H9 (cell line): Measurements from ENCODE around the gene TRMU. TPM values are rescaled to one million over a fixed set of nuclear protein-coding genes. Genes with fewer than 3 reads are reported as not detected.

ENCODE experiments used
- DNase-seq: peaks from one replicate; pipeline ENCODE4 v3.0.0-alpha.2; 2017
- H2AFZ ChIP-seq: one replicate; pipeline ENCODE4 v1.6.1; 2013; ENCODE audit warnings: mild to moderate bottlenecking, low read length, control low read depth, moderate library complexity
- H2AK5ac ChIP-seq: 2 replicates; pipeline ENCODE4 v1.6.1; 2013; ENCODE audit warnings: low read length, control low read depth, mixed read lengths; ENCODE audit not compliant: insufficient read length
- H2BK120ac ChIP-seq: one replicate; pipeline ENCODE4 v1.6.1; 2013; ENCODE audit warnings: low read depth, mild to moderate bottlenecking, low read length, control low read depth, inconsistent platforms; ENCODE audit not compliant: poor library complexity, severe bottlenecking
- H2BK12ac ChIP-seq: 2 replicates; pipeline ENCODE4 v1.6.1; 2013; ENCODE audit warnings: low read length, control low read depth, mixed read lengths, low read depth; ENCODE audit not compliant: insufficient read length
- H2BK15ac ChIP-seq: 2 replicates; pipeline ENCODE4 v1.6.1; 2013; ENCODE audit warnings: low read depth, low read length, control low read depth
- H2BK20ac ChIP-seq: one replicate; pipeline ENCODE4 v1.6.1; 2013; ENCODE audit warnings: low read depth, mild to moderate bottlenecking, low read length, control low read depth, inconsistent platforms; ENCODE audit not compliant: poor library complexity, severe bottlenecking
- H2BK5ac ChIP-seq: 2 replicates; pipeline ENCODE4 v1.6.1; 2013; ENCODE audit warnings: low read length, control low read depth, mixed read lengths; ENCODE audit not compliant: insufficient read length
- H3K14ac ChIP-seq: 2 replicates; pipeline ENCODE4 v1.6.1; 2013; ENCODE audit warnings: low read length, control low read depth; ENCODE audit not compliant: insufficient read depth
- H3K18ac ChIP-seq: 2 replicates; pipeline ENCODE4 v1.6.1; 2013; ENCODE audit warnings: low read depth, mild to moderate bottlenecking, mixed read lengths, low read length, control low read depth; ENCODE audit not compliant: insufficient read length
- H3K23ac ChIP-seq: 2 replicates; pipeline ENCODE4 v1.6.1; 2013; ENCODE audit warnings: low read length, control low read depth, mixed read lengths, low read depth; ENCODE audit not compliant: insufficient read length
- H3K23me2 ChIP-seq: 2 replicates; pipeline ENCODE4 v1.6.1; 2013; ENCODE audit warnings: low read depth, mild to moderate bottlenecking, mixed read lengths, low read length, control low read depth; ENCODE audit not compliant: insufficient read length, poor library complexity, severe bottlenecking
- H3K27ac ChIP-seq: 2 replicates; pipeline ENCODE4 v1.5.1; 2013; ENCODE audit warnings: low read length, control low read depth, mixed read lengths, low read depth; ENCODE audit not compliant: insufficient read length
- H3K27me3 ChIP-seq: 2 replicates; pipeline ENCODE4 v1.6.1; 2013; ENCODE audit warnings: low read length, control low read depth, inconsistent platforms; ENCODE audit not compliant: insufficient read depth
- H3K4ac ChIP-seq: 2 replicates; pipeline ENCODE4 v1.6.1; 2013; ENCODE audit warnings: low read depth, mild to moderate bottlenecking, control low read depth, inconsistent platforms, low read length, moderate library complexity
- H3K4me1 ChIP-seq: 2 replicates; pipeline ENCODE4 v1.6.1; 2013; ENCODE audit warnings: low read length, control low read depth, inconsistent platforms; ENCODE audit not compliant: insufficient read depth
- H3K4me2 ChIP-seq: 2 replicates; pipeline ENCODE4 v1.6.1; 2013; ENCODE audit warnings: low read length, control low read depth, mixed read lengths; ENCODE audit not compliant: insufficient read length, insufficient read depth
- H3K56ac ChIP-seq: 2 replicates; pipeline ENCODE4 v1.6.1; 2013; ENCODE audit warnings: low read depth, mild to moderate bottlenecking, mixed read lengths, low read length, control low read depth; ENCODE audit not compliant: insufficient read length
- H3K79me1 ChIP-seq: 2 replicates; pipeline ENCODE4 v1.6.1; 2013; ENCODE audit warnings: low read depth, mild to moderate bottlenecking, moderate library complexity, low read length, control low read depth, inconsistent platforms; ENCODE audit not compliant: insufficient read depth, poor library complexity, severe bottlenecking
- H3K79me2 ChIP-seq: 2 replicates; pipeline ENCODE4 v1.6.1; 2013; ENCODE audit warnings: low read length, control low read depth, inconsistent platforms; ENCODE audit not compliant: insufficient read depth
- H3K9ac ChIP-seq: 2 replicates; pipeline ENCODE4 v1.6.1; 2013; ENCODE audit warnings: low read length, control low read depth, mixed read lengths; ENCODE audit not compliant: insufficient read length; ENCODE audit errors: extremely low read depth
- H3K9me3 ChIP-seq: one replicate; pipeline ENCODE4 v1.6.1; 2013; ENCODE audit warnings: low read depth, low read length, inconsistent platforms; ENCODE audit not compliant: control insufficient read depth
- H3T11ph ChIP-seq: one replicate; pipeline ENCODE4 v1.6.1; 2013; ENCODE audit warnings: mild to moderate bottlenecking, low read length, control low read depth, inconsistent platforms
- H4K20me1 ChIP-seq: one replicate; pipeline ENCODE4 v1.6.1; 2013; ENCODE audit not compliant: control insufficient read depth, insufficient read length, insufficient read depth
- H4K5ac ChIP-seq: 2 replicates; pipeline ENCODE4 v1.6.1; 2013; ENCODE audit warnings: low read depth, mild to moderate bottlenecking, mixed read lengths, low read length, control low read depth; ENCODE audit not compliant: insufficient read length
- H4K8ac ChIP-seq: replicated peaks from 2 replicates; pipeline ENCODE4 v1.6.1; 2013; ENCODE audit warnings: low read length, control low read depth, mixed read lengths, low read depth; ENCODE audit not compliant: insufficient read length
- H4K91ac ChIP-seq: 2 replicates; pipeline ENCODE4 v1.6.1; 2013; ENCODE audit warnings: low read depth, mild to moderate bottlenecking, moderate library complexity, mixed read lengths, low read length, control low read depth; ENCODE audit not compliant: insufficient read length
- H3K27ac Mint-ChIP-seq, 3 experiments: 2 replicates in 2 of 3; 3 replicates in 1 of 3; pipeline ENCODE4 v1.8.0; 2020 to 2021; ENCODE audit warnings: mixed read lengths in 3 of 3, mild to moderate bottlenecking in 1 of 3, moderate library complexity in 1 of 3
- H3K27me3 Mint-ChIP-seq: 2 replicates; pipeline ENCODE4 v1.8.0; 2021; ENCODE audit warnings: low read depth, mild to moderate bottlenecking, moderate library complexity, mixed read lengths
- H3K36me3 Mint-ChIP-seq, 3 experiments: 2 replicates in 2 of 3; 3 replicates in 1 of 3; pipeline ENCODE4 v1.8.0; 2020 to 2021; ENCODE audit warnings: low read depth in 3 of 3, mixed read lengths in 3 of 3; ENCODE audit not compliant: insufficient read depth in 1 of 3
- H3K4me1 Mint-ChIP-seq, 2 experiments: 2 replicates each; pipeline ENCODE4 v1.8.0; 2020; ENCODE audit warnings: mixed read lengths in 2 of 2
- H3K4me3 Mint-ChIP-seq, 2 experiments: 2 replicates in 1 of 2; 3 replicates in 1 of 2; pipeline ENCODE4 v1.8.0; 2020 to 2021; ENCODE audit warnings: mild to moderate bottlenecking in 2 of 2, mixed read lengths in 2 of 2, moderate library complexity in 1 of 2
- H3K9me3 Mint-ChIP-seq, 2 experiments: 2 replicates in 1 of 2; 3 replicates in 1 of 2; pipeline ENCODE4 v1.8.0; 2020; ENCODE audit warnings: mild to moderate bottlenecking in 2 of 2, mixed read lengths in 2 of 2, moderate library complexity in 1 of 2
- CTCF ChIP-seq: fragments of 200-600 bp; sonication (generic); conservative IDR thresholded peaks from 3 replicates; pipeline ENCODE4 v1.8.0; 2021; ENCODE audit warnings: antibody characterized with exemption, mild to moderate bottlenecking
- WGBS: extraction: QIAGEN DNeasy Blood & Tissue Kit; methylation state at CpG from one replicate; pipeline ENCODE4 v1.1.7; 2013; ENCODE audit warnings: missing lambda C conversion rate, low lambda C conversion rate, mixed read lengths; ENCODE audit not compliant: insufficient read length; ENCODE audit errors: extremely low coverage; 5-methylcytosine and 5-hydroxymethylcytosine counted together
- total RNA-seq: library from RNA; stranded (reverse); gene quantifications from 2 replicates; pipeline ENCODE4 v1.2.1, GENCODE V29; 2021

TRMU gene
- total RNA-seq, 1 experiment from 2014 or later = 86.3 TPM

GRCh38 chr22:46361826-46362202 lies 26.3 kb downstream of the TRMU start:
- no peaks in the 10 kb centered on the region for H4K20me1 ChIP-seq
- no peak overlapping the region for H2AFZ ChIP-seq
- peaks cover 2 to 8% of the 10 kb centered on the region in 2 experiments; a peak in 2 of 5 replicates for H3K9me3 Mint-ChIP-seq
- no CpG with 5 or more reads among the region's 11 CpGs for WGBS
- H4K91ac ChIP-seq = no peak overlapping the region
- H3K4me1 ChIP-seq = no peaks in the 10 kb centered on the region; the same call in 1 of the 2 replicates
- no peak overlapping the region for H3K23ac ChIP-seq
- no peak overlapping the region for H2BK20ac ChIP-seq
- no peaks in the 10 kb centered on the region for H3K23me2 ChIP-seq
- no peaks in the 10 kb centered on the region for H3K79me2 ChIP-seq
- H3K4ac ChIP-seq = no peak overlapping the region
- no peak overlapping the region for H3K18ac ChIP-seq
- no peaks in the 10 kb centered on the region for H3K79me1 ChIP-seq
- DNase-seq = no peak
- no peak overlapping the region for H4K8ac ChIP-seq
- H2BK12ac ChIP-seq = no peak overlapping the region
- H2BK15ac ChIP-seq = no peak overlapping the region
- H2BK120ac ChIP-seq = no peak overlapping the region
- H3K4me2 ChIP-seq = no peak overlapping the region
- H3K9ac ChIP-seq = no peak overlapping the region
- H3K4me1 Mint-ChIP-seq = no peaks in the 10 kb centered on the region; a peak in 1 of 4 replicates
- H2AK5ac ChIP-seq = no peak overlapping the region
- H3K14ac ChIP-seq = no peak overlapping the region
- H3K27me3 ChIP-seq = no peaks in the 10 kb centered on the region
- H2BK5ac ChIP-seq = no peak overlapping the region
- TF ChIP-seq CTCF = no peak
- H4K5ac ChIP-seq = no peak overlapping the region
- no peaks in the 10 kb centered on the region for H3K9me3 ChIP-seq
- H3K36me3 Mint-ChIP-seq = peaks cover 11 to 47% (median 46%) of the 10 kb centered on the region in 3 experiments; a peak in 6 of 7 replicates
- no peak overlapping the region; a peak in 1 of 7 replicates for H3K27ac Mint-ChIP-seq
- no peak overlapping the region for H3K56ac ChIP-seq
- no peak overlapping the region for H3K27ac ChIP-seq
- H3K4me3 Mint-ChIP-seq = no peak overlapping the region
- no peak overlapping the region for H3T11ph ChIP-seq
- no peaks in the 10 kb centered on the region; the same call in 1 of the 2 replicates for H3K27me3 Mint-ChIP-seq
